ENCODE measurements around the gene PFDN2. TPM values are rescaled to one million over a fixed set of nuclear protein-coding genes. Genes with fewer than 3 reads are reported as not detected.
"Not testable (repeated sequence)": the region's sequence is repeated elsewhere in the genome, so short reads cannot be mapped to it uniquely, and the experiment has no call there.

Gene PFDN2
- polyA plus RNA-seq, 1 donor, result 61.2 TPM

- no peak for DNase-seq
Observed at GRCh38 chr1:161082483-161082882, 35.4 kb downstream of the PFDN2 start.

GRCh38 chr1:161081519-161081918, 36.3 kb downstream of the PFDN2 start:
- no peak for DNase-seq

GRCh38 chr1:161080441-161081405, 37.1 kb downstream of the PFDN2 start:
- no peak for DNase-seq

- no peak for DNase-seq
Observed at GRCh38 chr1:161079436-161080110, 38.3 kb downstream of the PFDN2 start.

- no peak for DNase-seq
Observed at GRCh38 chr1:161077426-161077825, 40.4 kb downstream of the PFDN2 start.

- DNase-seq, result no peak
Observed at GRCh38 chr1:161076410-161076809, 41.4 kb downstream of the PFDN2 start.

GRCh38 chr1:161074676-161075368, 43.0 kb downstream of the PFDN2 start:
- DNase-seq, result no peak

GRCh38 chr1:161073474-161074121, 44.2 kb downstream of the PFDN2 start:
- no peak for DNase-seq

GRCh38 chr1:161072751-161073449, 44.9 kb downstream of the PFDN2 start:
- DNase-seq, result no peak

- DNase-seq, result no peak
Observed at GRCh38 chr1:161071886-161072371, 45.9 kb downstream of the PFDN2 start.

- DNase-seq, result no peak
Observed at GRCh38 chr1:161070761-161071160, 47.1 kb downstream of the PFDN2 start.

GRCh38 chr1:161069731-161070270, 48.0 kb downstream of the PFDN2 start, which contains the start of gene ARHGAP30:
ARHGAP30 (minus strand) TSS chr1:161069891; CDS start chr1:161069624, 267 bp downstream.
- no peak for DNase-seq

GRCh38 chr1:161069241-161069640, 48.6 kb downstream of the PFDN2 start:
- DNase-seq, result no peak

GRCh38 chr1:161068306-161069234, 49.3 kb downstream of the PFDN2 start:
- DNase-seq, result no peak

GRCh38 chr1:161066694-161067093, 51.1 kb downstream of the PFDN2 start:
- no peak for DNase-seq

GRCh38 chr1:161065681-161066080, 52.2 kb downstream of the PFDN2 start:
- DNase-seq, result not testable (repeated sequence)

GRCh38 chr1:161063936-161064335, 53.9 kb downstream of the PFDN2 start:
- not testable (repeated sequence) for DNase-seq

- DNase-seq, result no peak
Observed at GRCh38 chr1:161061419-161061818, 56.4 kb downstream of the PFDN2 start.

GRCh38 chr1:161059293-161059692, 58.5 kb downstream of the PFDN2 start:
- no peak for DNase-seq

- no peak for DNase-seq
Observed at GRCh38 chr1:161054805-161055204, 63.0 kb downstream of the PFDN2 start.
